IPS-18c (cell line): Measurements from ENCODE around the gene CRYBG3.
A peak's percentile ranks its signal among the peaks of the same experiment; 100 is the strongest.

Experiments
- H3K4me3 ChIP-seq: 2 replicates; pipeline ENCODE4 v1.7.0; 2013; ENCODE audit warnings: low read depth, mild to moderate bottlenecking, low read length, moderate library complexity; ENCODE audit not compliant: insufficient read depth
- H3K9me3 ChIP-seq: one replicate; pipeline ENCODE4 v1.6.1; 2013; ENCODE audit warnings: mild to moderate bottlenecking, low read length, moderate library complexity; ENCODE audit not compliant: control insufficient read depth, insufficient read depth

Gene CRYBG3

DNA sequence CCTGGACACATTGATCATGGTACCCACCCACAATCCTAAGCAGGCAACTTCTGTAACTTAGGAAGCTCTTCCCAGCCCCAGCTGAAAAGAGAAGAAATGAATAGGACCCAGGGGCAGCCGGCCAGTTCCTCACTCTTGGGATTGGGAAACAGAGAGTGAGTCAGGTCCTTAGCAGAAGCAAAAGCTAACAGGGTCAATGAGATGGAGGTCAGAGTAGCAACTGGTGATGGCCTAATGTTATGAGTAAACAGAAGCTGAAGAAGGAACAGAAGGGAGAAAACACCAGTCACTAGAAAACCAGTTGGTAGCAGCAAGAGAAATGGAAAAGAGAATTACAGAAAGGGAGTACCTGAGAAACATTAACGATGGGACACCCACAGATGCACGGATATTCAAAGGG, 130.5 kb downstream of the CRYBG3 start:
- Histone ChIP-seq H3K4me3 (no peak overlapping the region), H3K9me3 (no peaks in the 10 kb centered on the region)

DNA sequence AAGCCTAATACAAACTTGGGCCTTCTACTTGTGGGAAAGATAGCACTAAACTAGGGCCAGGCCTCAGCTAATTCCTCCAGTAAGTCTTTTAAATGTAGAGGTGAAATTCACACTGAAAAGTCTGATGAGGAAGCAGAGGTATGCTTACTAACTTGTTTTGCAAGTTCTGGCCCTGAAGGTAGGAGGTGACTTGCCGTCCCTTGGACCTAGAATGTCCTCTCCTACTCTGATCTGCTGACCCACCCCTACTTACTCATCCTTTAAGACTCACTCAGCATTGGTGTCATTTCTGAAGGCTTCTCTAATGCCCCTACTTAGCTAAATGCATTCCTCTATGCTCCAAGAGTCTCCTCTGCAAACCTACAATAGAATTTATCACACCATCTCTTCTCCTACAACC, 131.1 kb downstream of the CRYBG3 start:
- Histone ChIP-seq H3K4me3 (no peak overlapping the region), H3K9me3 (no peaks in the 10 kb centered on the region)

DNA sequence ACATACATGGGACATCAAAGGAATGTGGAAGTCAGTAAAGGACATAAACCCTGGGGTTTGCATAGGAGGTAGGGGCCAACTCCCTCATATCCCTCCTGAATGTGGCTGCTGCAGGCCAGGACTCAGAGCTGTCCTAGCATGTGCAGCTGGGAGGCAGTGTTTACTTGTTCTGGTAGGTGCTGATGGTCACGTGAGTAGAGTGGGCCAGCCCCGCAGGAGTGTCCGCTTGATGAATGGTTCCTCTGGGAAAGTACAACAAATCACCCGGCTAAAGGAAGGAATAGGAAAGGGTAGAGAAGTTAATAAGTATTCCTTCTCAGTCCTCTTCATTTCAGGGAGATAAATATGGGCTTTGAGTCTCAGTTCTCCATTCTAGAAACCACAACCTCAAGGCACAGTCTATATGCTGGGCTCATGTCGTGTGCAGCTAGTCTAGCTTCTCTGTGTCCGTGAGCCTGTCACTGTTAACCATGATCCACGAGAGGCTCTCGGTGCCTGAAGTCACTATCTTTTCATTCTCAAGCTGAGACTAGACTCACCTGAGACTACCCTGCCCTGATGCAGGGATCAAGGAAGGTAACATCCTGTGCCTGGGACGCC, 132.5 kb downstream of the CRYBG3 start:
- no peak overlapping the region for H3K4me3 ChIP-seq
- no peaks in the 10 kb centered on the region for H3K9me3 ChIP-seq

DNA sequence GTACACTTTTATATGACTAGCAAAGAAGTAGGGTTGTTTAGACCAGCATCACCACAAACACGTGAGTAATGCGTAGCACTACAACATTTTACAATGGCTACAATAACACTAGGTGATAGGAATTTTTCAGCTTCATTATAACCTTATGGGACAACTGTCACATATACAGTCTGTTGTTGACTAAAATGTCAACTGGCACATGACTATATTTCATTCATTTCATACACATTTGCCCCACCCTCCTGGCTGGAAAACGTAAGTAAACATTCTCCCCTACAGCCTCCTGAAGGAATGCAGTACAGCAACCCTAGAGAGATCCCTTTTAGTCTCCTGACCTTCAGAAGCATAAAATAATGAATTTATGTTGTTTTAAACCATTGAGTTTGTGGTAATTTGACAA, 134.2 kb downstream of the CRYBG3 start:
- Histone ChIP-seq H3K9me3 (no peaks in the 10 kb centered on the region), H3K4me3 (no peak overlapping the region)

DNA sequence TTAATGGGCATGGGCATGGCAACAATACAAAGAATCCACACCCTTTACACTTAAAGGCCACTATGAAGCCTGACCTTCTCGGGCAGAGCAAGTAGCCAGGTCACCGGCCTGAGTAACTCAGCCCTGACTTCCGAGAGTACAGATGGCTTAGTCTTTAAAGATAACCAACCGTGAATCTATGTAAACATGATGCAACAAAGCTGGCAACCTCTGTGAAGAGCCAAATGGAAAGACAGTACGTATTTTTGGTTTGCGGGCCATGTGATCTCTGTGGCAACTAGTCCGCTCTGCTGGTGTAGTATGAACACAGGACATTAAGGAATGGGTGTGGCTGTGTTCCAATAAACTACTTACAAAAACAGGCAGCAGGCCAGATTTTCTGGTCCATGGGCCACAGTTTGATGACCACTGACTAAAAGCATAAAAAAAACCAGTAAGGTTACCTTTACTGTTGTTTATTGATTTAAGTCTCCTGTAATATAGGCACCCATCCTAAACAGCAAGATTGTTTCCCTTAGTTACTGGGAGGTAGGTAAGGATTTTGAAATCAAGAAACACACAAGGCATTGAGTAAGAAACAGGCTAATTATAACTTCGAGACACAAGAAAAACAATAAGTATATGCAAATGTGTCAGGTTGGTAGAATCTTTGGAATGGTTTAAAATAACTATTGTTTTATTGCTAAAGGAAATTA, 136.0 kb downstream of the CRYBG3 start:
- Histone ChIP-seq H3K4me3 (no peak overlapping the region), H3K9me3 (no peaks in the 10 kb centered on the region)

DNA sequence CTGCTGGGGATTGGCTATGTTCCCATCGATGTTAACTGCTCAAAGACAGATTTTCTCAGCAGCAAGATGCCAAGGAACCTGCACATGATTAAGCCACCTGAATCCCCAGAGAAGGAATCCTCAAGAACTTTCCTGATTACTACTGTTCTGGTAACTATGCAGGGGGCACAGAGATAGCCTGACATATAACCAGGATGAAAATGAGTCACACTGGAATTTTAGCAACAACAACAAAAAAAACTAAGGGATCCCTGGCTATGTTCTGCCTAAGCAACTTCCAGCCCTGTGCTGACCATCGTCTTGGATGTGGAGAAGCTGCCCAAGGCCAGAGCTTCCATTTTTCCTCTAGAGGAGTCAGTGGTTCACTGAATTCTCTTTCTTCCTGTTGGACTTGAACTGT, 136.6 kb downstream of the CRYBG3 start:
- no peaks in the 10 kb centered on the region for H3K9me3 ChIP-seq
- no peak overlapping the region for H3K4me3 ChIP-seq

DNA sequence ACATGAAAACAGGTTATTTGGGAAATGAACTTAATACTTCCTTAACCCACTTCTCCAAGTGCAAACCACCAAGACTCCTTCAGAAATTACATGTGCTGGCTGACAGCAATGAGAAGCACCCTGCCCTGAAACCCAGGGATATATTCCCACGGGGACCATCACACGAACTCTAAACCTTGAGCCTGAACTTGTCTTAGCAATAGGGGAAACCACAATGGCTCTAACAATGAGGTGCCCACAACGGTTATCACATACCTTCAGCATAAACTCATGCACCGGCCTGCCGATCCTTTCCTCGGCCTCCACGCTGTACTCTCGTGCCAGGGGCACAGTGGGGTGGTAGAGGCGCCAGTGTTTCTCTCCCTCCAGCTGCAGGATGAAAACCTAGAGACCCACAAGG, 137.0 kb downstream of the CRYBG3 start:
- Histone ChIP-seq H3K9me3 (no peaks in the 10 kb centered on the region), H3K4me3 (no peak overlapping the region)

DNA sequence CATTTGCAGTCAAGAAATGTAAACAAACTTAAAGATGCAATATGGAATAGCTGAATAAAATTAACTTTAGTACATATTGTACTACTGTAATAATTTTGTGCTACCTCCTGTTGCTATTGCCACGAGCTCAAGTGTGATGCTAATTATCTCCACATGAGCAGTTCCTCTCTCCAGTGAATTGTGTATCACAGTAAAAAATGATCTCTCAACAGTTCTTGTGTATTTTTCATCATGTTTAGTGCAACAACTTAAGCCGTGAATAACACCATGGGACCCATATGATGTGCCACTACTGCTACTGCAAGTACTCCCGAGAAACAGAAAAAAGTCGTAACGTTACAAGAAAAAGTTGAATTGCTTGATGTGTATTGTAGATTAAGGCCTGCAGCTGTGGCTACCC, 138.1 kb downstream of the CRYBG3 start:
- H3K9me3 ChIP-seq = peaks cover 2% of the 10 kb centered on the region

DNA sequence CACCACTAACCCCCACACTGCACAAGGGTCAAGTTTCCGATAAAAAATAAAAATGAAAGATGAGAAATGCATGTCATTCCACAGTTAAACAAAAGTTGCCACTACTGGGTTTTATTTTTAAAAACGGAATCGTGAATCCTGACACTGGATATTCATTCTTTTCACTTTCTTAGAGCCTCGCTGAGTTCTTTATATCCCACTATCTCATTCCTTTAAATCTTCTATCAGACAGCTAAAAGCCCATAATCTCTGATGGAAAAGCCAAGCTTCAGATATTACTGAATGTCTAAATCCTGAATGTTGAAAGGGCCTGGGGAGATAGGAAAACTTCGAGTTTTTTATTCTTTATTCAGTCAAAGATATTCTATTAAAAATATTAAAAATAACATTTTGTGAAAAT, 138.7 kb downstream of the CRYBG3 start:
- no peak overlapping the region for H3K4me3 ChIP-seq
- peaks cover 2% of the 10 kb centered on the region for H3K9me3 ChIP-seq

More for the DNA sequence above, 138.1 kb downstream of the CRYBG3 start:
- no peak overlapping the region for H3K4me3 ChIP-seq

DNA sequence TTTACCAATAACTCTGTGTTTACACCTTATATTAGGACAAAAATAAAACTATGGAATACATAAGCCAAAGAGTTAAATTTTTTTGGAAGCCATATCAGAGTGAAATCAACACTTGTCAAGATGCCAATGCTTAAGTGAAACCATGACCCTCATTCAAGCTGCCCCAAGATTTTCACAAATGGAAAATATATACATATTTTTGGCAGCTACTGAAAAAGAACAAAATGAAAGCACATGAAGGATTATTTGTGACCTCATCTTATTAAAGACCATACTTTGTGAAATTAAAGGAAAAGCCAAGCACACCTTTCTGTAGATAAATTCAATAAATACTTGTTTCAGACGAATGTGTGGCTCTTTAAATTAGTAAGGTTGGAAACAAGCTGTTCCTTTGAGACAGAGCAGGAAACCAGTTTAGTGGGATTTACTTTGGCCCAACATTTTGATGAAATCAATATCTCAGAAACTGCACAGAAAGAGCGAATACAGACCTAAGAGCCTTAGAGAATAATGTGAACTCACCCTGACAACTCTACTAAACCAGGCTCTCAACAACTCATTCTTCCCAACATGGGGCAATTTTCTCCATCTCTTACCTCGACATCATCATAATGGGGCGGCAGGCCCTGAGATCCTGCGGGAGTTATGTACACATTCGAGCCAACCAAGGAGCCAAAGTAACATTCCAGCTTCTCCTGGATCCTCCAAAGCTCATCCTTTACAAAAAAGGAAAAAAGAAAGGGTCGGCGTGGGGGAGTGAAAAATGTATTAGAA, 139.4 kb downstream of the CRYBG3 start:
- no peak overlapping the region for H3K4me3 ChIP-seq
- peaks cover 2% of the 10 kb centered on the region for H3K9me3 ChIP-seq

DNA sequence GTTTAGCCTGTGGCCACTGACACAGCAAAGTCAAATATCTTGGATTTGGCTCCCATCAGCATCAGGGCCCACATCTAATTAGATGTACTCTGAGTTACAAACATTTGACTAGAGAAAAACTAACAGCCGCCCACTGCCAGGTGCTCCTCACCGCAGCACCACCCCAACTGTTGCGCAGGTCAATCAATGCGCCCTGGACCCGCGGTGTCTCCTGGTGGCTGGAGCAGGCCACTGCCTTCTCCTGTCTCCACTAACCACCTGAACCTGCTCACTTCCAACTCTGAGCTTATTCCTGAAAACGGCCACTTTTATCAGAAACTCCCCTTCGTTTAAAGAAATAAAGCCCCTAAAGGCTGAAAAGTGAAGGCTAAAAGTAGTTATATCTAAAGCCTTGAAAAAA, 146.2 kb downstream of the CRYBG3 start:
- Histone ChIP-seq H3K9me3 (peaks cover 2% of the 10 kb centered on the region), H3K4me3 (no peak overlapping the region)

DNA sequence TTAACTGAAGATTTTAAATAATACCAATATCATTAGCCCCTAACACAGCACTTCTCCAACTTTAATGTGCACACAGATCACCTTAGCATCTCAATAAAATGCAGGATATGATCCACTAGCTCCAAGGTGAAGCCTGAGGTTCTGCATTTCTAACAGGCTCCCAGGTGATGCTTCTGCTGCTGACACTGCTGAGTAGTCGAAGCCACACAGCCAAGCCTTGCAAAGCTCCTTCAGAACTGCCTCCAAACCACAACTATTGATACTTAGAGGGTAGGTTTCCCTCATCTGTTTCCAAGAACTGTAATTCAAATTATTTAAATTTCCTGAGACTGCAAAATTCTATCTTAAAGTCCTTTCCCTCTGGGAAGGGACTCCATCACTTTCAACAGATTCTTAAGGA, 146.6 kb downstream of the CRYBG3 start:
- H3K9me3 ChIP-seq = peaks cover 2% of the 10 kb centered on the region
- H3K4me3 ChIP-seq = no peak overlapping the region

DNA sequence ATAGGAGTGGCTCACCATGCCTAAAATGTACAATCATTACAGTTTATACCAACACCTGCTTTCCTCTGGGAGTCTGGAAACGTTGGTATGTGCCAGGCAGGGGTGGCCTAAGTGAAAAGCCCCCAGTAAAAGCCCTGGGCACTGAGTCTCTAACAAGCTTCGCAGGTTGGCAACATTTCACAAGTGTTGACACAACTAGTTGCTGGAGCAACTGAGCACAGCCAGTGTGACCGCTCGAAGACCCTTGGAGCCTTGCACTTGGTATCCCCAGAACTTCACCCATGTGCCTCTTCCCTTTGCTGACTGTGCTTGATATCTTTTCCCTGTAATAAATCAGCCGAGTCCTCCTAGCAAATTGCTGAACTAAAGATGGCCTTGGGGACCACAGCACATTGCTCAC, 147.7 kb downstream of the CRYBG3 start:
- Histone ChIP-seq H3K9me3 (no peaks in the 10 kb centered on the region), H3K4me3 (no peak overlapping the region)

DNA sequence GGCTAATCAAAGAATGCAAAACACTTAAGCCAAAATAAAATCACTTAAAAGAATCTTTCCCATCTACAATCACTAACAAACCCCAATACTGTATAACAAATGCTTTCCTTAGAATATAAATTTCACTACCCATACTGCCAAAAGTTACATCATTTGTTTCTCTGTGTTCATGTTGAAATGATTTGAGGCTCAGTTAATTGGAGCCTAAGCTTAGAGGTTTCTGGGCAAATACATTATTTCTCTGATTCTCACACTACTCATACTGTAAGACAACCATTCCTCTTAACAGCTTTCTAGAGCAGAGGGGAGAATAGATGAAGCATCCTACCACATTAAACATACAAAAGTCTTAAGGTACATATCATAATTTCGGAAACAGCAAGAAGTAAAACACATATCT, 148.3 kb downstream of the CRYBG3 start:
- Histone ChIP-seq H3K9me3 (no peaks in the 10 kb centered on the region), H3K4me3 (no peak overlapping the region)

DNA sequence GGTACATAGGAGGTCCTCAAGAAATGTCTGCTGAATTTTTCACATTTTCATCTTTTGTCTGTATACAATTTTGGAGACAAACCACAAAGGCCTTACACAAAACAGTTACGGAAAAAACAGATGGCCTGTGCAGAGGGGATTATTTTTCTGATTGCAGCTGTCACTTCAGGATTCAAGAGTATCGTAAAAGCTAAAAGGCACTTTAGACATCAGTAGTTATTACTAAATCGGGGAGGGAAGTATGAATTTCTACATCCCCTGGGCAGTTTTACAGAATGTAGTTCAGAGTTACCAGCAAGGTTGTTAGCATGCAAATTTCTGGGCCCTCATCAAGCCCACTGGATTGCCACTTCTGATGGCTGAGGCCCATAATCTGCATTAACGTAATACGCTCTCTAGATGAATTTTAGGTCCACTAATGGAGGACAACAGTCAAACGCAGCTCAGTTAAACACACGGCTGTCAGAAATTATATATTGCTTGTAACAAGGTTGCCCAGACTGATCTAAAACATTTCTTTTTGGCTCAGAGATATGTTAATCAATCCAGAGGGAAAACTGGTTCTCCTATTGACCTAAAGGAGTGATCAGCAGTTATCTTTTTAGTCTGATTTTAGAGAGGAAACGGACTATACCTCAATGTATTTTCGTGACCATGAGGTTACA, 149.3 kb downstream of the CRYBG3 start:
- H3K4me3 ChIP-seq = 0 out of 2 replicates have a peak overlapping the region, but pooled peaks have one; percentile 53
- no peaks in the 10 kb centered on the region for H3K9me3 ChIP-seq

DNA sequence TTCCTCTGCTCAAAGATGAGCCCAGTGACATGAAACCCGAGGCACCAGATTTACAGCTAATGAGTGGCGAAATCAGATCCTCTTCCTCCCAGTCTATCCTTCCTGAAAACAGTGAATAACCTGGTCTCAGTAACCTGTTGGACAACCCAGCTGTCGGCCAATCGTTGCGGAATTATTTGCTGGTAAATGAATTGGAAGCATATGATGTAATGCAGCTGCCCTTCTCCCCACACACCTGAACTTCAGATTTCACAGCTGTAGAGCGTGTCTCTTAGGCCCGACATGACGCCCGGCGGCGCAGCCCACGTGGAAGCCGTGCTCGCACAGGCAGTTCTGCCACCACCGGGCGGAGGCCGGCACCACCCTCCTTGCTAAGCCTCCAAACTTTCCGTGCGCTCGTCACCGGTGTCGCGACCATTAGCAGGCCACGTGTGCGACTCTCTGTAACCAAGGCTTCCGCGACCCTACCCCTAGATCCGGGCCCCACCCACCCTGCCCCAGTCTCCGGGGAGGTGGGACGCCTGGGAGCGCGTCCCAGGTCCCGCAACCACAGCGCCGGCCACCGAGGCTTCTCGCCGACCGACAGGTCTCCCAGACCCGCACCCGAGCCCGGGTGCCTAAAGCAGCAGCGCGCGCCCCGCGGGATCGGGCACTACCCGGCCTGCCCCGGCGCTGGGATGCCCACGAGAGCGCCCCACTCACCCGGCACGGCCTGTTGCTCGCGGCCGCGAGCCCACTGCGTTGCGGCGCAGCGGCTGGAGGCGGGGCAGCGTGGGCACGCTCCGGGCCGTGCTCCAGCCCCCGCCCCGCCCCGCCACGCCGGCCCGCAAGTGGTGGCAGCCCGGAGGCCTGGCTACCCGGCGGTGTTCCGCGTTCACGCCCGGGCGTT, 150.1 kb downstream of the CRYBG3 start, which contains the start of gene RIOX2:
Gene RIOX2, minus strand, starts transcription at position 753 of the 889 bp plus-strand sequence. CDS start 4,838 bp downstream, outside the sequence.
- peak within 1 kb of the TSS; percentile 53 for H3K4me3 ChIP-seq
- H3K9me3 ChIP-seq = no peaks in the 10 kb centered on the region

DNA sequence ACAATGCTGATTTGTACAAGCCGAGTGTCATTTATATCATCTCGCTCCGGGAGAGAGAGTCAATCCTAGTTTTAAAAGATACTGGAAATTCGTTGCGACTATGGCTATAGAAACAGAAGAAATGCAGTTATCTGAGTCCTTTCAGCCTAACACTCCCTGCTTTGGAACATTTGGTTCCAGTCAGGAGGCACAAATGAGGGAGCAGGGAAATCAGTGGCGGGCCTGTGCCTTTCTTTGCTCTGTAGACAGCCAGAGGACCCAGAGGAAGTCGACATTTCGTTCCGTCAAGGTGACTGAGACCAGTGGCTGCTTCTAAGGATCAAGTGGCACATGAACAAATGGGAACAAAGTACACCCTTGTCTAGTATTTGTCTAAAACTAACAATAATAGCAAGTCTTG, 151.2 kb downstream of the CRYBG3 start:
- Histone ChIP-seq H3K9me3 (no peaks in the 10 kb centered on the region), H3K4me3 (no peak overlapping the region)
